Measurements from ENCODE around the gene NTF4.
"Not testable (repeated sequence)": the region's sequence is repeated elsewhere in the genome, so short reads cannot be mapped to it uniquely, and the experiment has no call there.

DNA sequence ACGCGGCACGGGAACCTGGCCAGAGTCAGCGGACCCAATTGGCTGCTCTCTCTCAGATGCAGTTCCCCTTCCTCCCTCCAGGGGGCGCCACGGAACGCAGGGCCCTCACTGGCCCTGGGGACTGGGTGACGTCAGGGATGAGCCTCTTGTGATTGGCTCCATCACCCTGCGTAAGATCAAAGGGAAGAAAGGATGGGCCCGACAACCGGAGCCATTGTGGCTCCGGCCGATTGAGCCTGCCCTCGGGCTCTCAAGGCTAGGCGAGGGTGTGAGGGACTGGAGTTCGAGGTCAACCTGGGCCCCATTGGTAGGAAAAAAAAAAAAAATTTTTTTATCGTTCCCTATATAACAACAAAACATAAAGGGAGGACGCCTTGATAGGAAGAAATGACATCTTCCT is 27.8 kb downstream of the NTF4 start, which contains the start of gene CGB1:
- TF ChIP-seq, protein P1, sequence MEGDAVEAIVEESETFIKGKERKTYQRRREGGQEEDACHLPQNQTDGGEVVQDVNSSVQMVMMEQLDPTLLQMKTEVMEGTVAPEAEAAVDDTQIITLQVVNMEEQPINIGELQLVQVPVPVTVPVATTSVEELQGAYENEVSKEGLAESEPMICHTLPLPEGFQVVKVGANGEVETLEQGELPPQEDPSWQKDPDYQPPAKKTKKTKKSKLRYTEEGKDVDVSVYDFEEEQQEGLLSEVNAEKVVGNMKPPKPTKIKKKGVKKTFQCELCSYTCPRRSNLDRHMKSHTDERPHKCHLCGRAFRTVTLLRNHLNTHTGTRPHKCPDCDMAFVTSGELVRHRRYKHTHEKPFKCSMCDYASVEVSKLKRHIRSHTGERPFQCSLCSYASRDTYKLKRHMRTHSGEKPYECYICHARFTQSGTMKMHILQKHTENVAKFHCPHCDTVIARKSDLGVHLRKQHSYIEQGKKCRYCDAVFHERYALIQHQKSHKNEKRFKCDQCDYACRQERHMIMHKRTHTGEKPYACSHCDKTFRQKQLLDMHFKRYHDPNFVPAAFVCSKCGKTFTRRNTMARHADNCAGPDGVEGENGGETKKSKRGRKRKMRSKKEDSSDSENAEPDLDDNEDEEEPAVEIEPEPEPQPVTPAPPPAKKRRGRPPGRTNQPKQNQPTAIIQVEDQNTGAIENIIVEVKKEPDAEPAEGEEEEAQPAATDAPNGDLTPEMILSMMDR (IDR thresholded peaks at IDR 0.05; ENCODE audit: low read length), result peak; percentile 48
- not testable (repeated sequence) for TF ChIP-seq EZH2 (optimal IDR thresholded peaks at IDR 0.05; ENCODE audit: low read depth, low read length); EZH2phosphoT487 (IDR thresholded peaks at IDR 0.05; ENCODE audit: low read length)

Data from MM.1S (cell line).